Gastroesophageal sphincter (tissue), 4 donors: Measurements from ENCODE around the gene ZNF606. TPM values are rescaled to one million over a fixed set of nuclear protein-coding genes. Genes with fewer than 3 reads are reported as not detected.

Experiments
- ATAC-seq: fragments of 150-250 bp; one replicate; pipeline ENCODE4 v1.9.1; 2016; ENCODE audit warnings: mild to moderate bottlenecking, moderate library complexity
- H3K27ac ChIP-seq, 4 donors: fragments of 200-600 bp; sonication (generic) in 3 of 4; 1 replicate in 3 of 4; 2 replicates in 1 of 4; pipeline ENCODE4 v1.5.1; 2016 to 2019
- H3K27me3 ChIP-seq: fragments of 200-600 bp; sonication (generic); one replicate; pipeline ENCODE4 v1.5.1; 2019
- H3K36me3 ChIP-seq, 2 donors: fragments of 200-600 bp; sonication (generic); one replicate each; pipeline ENCODE4 v1.5.1; 2019; ENCODE audit warnings: control low read depth in 1 of 2
- H3K4me1 ChIP-seq, 3 donors: fragments of 200-600 bp; sonication (generic); 1 replicate in 2 of 3; 2 replicates in 1 of 3; pipeline ENCODE4 v1.5.1; 2016 to 2019; ENCODE audit warnings: control low read depth in 2 of 3
- H3K4me3 ChIP-seq, 2 donors: fragments of 200-600 bp; sonication (generic); one replicate each; pipeline ENCODE4 v1.5.1; 2019; ENCODE audit warnings: mild to moderate bottlenecking in 1 of 2, moderate library complexity in 1 of 2
- H3K9me3 ChIP-seq, 3 donors: fragments of 200-600 bp; sonication (generic); one replicate each; pipeline ENCODE4 v1.5.1; 2017 to 2019; ENCODE audit warnings: control low read depth in 2 of 3
- CTCF ChIP-seq, 4 experiments: fragments of 200-600 bp in 2 of 4; fragments of 450-650 bp in 2 of 4; sonication (generic) in 1 of 4; IDR thresholded peaks; one replicate each; pipeline ENCODE4 v1.5.1; 2017 to 2019; ENCODE audit warnings: antibody characterized with exemption in 4 of 4, mild to moderate bottlenecking in 2 of 4, moderate library complexity in 2 of 4
- EP300 ChIP-seq: sonication (generic); formaldehyde crosslinking; IDR thresholded peaks from one replicate; pipeline ENCODE4 v1.6.1; 2017; ENCODE audit warnings: antibody characterized with exemption, mild to moderate bottlenecking
- POLR2A ChIP-seq, 2 donors: fragments of 450-650 bp; IDR thresholded peaks; one replicate each; pipeline ENCODE4 v1.6.1; 2017; ENCODE audit warnings: antibody characterized with exemption in 2 of 2, mild to moderate bottlenecking in 2 of 2, moderate library complexity in 1 of 2
- POLR2AphosphoS5 ChIP-seq: sonication (generic); formaldehyde crosslinking; IDR thresholded peaks from one replicate; pipeline ENCODE4 v1.6.1; 2017; ENCODE audit warnings: antibody characterized with exemption
- WGBS, 2 donors: methylation state at CpG; one replicate each; pipeline ENCODE4 v1.1.5; 2018; ENCODE audit warnings: low coverage in 1 of 2; 5-methylcytosine and 5-hydroxymethylcytosine counted together
- total RNA-seq, 4 donors: library from RNA; depleted of rRNA; stranded (reverse); fragments of >200 nt; gene quantifications; one replicate each; pipeline ENCODE4 v1.1.0, GENCODE V29; 2016

ZNF606 gene
- total RNA-seq, 4 donors from 2014 or later: 6.0 to 49.0 (median 18.8) TPM

GRCh38 chr19:57947419-57948134, 55.0 kb downstream of the ZNF606 start, which contains the start of gene ZNF256:
ZNF256 (minus strand) TSS chr19:57947706; CDS start chr19:57947474, 232 bp downstream.
- TF ChIP-seq POLR2A (IDR thresholded peaks at IDR 0.05) (peak in 1 of 2 donors; percentile 38), POLR2AphosphoS5 (peak; percentile 72), CTCF (IDR thresholded peaks at IDR 0.05) (peak in 3 of 4 experiments; percentile 67 to 77 (median 76)), EP300 (no peak)
- peaks cover 2 to 27% (median 9%) of the 10 kb centered on the region in 3 donors for H3K4me1 ChIP-seq
- WGBS, 2 donors: 2% methylated on average over 6 of the region's 54 CpGs; no CpG with 5 or more reads in 1 of the 2 donors
- peak within 1 kb of the TSS; percentile 91 to 94 for H3K4me3 ChIP-seq
- peak; percentile 98 for ATAC-seq
- peak within 1 kb of the TSS; percentile 66 to 90 (median 87) for H3K27ac ChIP-seq
- peaks cover 0 to 35% of the 10 kb centered on the region in 2 donors for H3K36me3 ChIP-seq
- H3K9me3 ChIP-seq: peaks cover 0 to 70% (median 0%) of the 10 kb centered on the region in 3 donors
- H3K27me3 ChIP-seq: no peaks in the 10 kb centered on the region

GRCh38 chr19:57947088-57947418, 55.6 kb downstream of the ZNF606 start:
- Histone ChIP-seq H3K27me3 (no peaks in the 10 kb centered on the region), H3K27ac (peak overlapping the region; percentile 66 to 90 (median 87)), H3K9me3 (peaks cover 0 to 70% (median 0%) of the 10 kb centered on the region in 3 donors), H3K4me3 (peak overlapping the region; percentile 91 to 94), H3K4me1 (peaks cover 2 to 27% (median 9%) of the 10 kb centered on the region in 3 donors), H3K36me3 (peaks cover 0 to 40% of the 10 kb centered on the region in 2 donors)
- ATAC-seq: no peak
- 0% methylated on average over 1 of the region's 18 CpGs; no CpG with 5 or more reads in 1 of the 2 donors for WGBS, 2 donors
- TF ChIP-seq CTCF (IDR thresholded peaks at IDR 0.05): no peak
- no peak for TF ChIP-seq POLR2AphosphoS5
- TF ChIP-seq POLR2A (IDR thresholded peaks at IDR 0.05): no peak
- no peak for TF ChIP-seq EP300

GRCh38 chr19:57946316-57946715, 56.3 kb downstream of the ZNF606 start:
- 58 to 82% methylated on average over 2 of the region's 2 CpGs for WGBS, 2 donors
- Histone ChIP-seq H3K4me3 (peak overlapping the region in 1 of 2 donors; percentile 94), H3K9me3 (peaks cover 0 to 72% (median 0%) of the 10 kb centered on the region in 3 donors)

GRCh38 chr19:57941593-57941992, 61.0 kb downstream of the ZNF606 start:
- H3K4me1 ChIP-seq: peaks cover 1 to 13% (median 6%) of the 10 kb centered on the region in 3 donors
- no peaks in the 10 kb centered on the region for H3K27me3 ChIP-seq
- H3K4me3 ChIP-seq: no peak overlapping the region
- 100% methylated on average over 3 of the region's 3 CpGs for WGBS, 2 donors
- ATAC-seq: no peak
- peaks cover 0 to 92% (median 0%) of the 10 kb centered on the region in 3 donors for H3K9me3 ChIP-seq
- H3K36me3 ChIP-seq: peaks cover 2 to 92% of the 10 kb centered on the region in 2 donors
- TF ChIP-seq EP300 (no peak), POLR2A (IDR thresholded peaks at IDR 0.05) (no peak), POLR2AphosphoS5 (no peak), CTCF (IDR thresholded peaks at IDR 0.05) (no peak)
- no peak overlapping the region for H3K27ac ChIP-seq

More at GRCh38 chr19:57946316-57946715, 56.3 kb downstream of the ZNF606 start:
- Histone ChIP-seq H3K36me3 (peaks cover 2 to 47% of the 10 kb centered on the region in 2 donors), H3K27me3 (no peaks in the 10 kb centered on the region), H3K27ac (no peak overlapping the region), H3K4me1 (peaks cover 2 to 27% (median 9%) of the 10 kb centered on the region in 3 donors)
- ATAC-seq: no peak
- TF ChIP-seq CTCF (IDR thresholded peaks at IDR 0.05) (no peak), POLR2AphosphoS5 (no peak), POLR2A (IDR thresholded peaks at IDR 0.05) (no peak), EP300 (no peak)
